HG02852 (cell line): ENCODE data around the gene DPP10.
"Not testable (repeated sequence)": the region's sequence is repeated elsewhere in the genome, so short reads cannot be mapped to it uniquely, and the experiment has no call there.

Experiments
- ATAC-seq: cut with Tn5 transposase; IDR thresholded peaks from one replicate; pipeline ENCODE4 v1.9.1; 2021; ENCODE audit warnings: mild to moderate bottlenecking, moderate library complexity; ENCODE audit not compliant: unreplicated experiment

Gene DPP10

GRCh38 chr2:114937366-114937930 lies 495.0 kb downstream of the DPP10 start:
- ATAC-seq = no peak

DNA sequence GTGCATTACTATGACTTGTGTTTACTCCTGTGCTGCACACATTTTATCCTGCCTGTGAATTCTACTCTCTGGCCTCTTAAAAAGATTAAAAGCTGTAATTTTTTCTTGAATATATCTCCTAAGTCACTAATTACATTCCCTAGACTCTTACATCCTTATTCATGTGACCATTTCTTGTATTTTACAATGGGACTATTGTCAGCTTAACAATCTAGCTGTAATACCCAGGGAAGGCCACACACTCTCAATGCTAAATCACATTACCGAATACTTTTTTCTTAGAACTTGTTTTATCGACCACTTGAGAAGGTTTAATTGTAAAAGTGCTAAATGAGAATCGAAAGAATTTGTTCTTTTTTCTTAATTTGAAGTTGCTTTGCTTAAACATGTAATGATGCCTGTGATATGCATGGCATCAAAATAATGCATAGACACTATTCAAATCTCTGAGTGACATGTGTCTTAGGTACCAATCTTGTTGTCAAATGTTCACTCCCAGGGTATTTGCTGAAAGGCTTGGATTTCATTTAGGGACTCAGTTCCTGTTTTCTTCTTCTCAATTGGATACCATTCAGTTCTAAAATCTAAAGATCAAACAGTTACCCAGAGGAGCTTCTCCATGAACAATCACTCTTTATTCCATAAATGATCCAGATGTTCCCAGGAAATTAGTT lies 498.5 kb downstream of the DPP10 start:
- ATAC-seq = no peak

DNA sequence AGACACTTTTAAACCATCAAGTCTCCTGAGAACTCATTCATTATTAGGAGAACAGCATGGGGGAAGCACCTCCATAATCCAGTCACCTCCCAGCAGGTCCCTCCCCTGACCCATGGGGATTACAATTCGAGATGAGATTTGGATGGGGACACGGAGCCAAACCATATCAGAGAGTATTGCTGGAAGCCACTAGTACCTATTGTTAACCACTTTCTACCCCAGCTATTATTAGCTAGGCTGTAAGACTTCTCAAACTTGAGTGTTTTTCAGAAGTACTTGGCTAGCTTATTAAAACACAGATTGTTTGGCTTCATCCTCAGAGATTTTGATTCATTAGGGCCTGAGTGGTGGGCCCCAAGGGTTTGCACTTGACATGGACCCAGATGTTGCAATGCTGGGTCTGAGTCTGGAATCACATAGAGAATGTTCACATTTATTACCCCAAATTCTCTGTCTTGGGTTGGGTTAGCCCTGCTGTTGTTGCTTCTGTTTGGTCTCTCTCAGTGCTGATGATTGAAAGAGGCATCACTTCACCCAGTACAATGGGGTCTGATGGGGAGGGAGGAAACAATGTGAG lies 506.9 kb downstream of the DPP10 start:
- no peak for ATAC-seq

GRCh38 chr2:114960389-114960788 lies 517.9 kb downstream of the DPP10 start:
- no peak for ATAC-seq

DNA sequence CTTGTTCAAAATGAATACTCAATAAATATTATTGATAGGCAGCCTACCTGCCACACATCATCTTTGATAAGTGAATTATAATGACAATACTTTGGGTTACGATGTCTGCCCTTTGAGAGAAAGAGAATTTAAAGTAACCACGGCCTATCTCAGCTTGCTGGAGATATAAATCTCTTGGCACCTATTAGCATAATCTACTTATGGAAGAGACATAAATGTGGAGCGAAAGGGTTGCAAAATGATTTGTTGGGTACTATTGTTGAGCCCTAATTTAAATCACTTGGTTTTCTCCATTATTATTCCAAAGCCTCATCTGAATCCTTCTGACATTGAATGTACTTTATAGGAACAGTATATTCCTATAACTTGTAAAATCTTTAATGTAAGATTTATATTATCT lies 520.1 kb downstream of the DPP10 start:
- no peak for ATAC-seq

DNA sequence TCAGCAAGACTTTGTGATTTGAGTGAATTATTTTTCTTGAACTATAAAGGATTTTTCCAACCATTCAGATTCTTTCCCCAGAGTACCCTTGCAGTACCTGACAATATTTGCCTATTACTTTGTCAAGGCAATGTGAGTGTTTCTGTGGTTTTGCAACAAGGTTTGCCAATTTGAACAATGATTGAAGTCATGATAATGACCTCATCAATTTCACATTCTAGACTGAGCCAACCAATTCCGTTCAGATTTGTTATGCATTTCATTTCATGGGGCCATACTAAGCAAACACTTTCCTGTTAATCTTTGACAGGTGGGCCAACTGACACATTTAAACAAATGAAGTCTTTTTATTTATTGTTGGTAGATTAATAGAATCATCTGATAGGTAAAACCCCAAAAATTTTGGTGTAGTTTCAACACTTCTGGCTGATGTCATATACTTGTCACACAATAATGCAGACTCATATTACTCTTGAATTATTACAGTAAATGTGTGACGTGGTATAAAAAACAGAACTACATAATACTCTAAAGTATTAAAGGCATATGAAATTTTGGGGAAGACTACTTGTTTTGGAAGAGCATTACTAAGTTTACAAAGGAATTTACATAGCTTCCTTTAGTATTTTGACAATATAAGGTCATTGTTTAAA lies 526.4 kb downstream of the DPP10 start:
- no peak for ATAC-seq

GRCh38 chr2:115004321-115004720 lies 561.9 kb downstream of the DPP10 start:
- ATAC-seq = not testable (repeated sequence)

GRCh38 chr2:115011721-115012120 lies 569.3 kb downstream of the DPP10 start:
- ATAC-seq = no peak

DNA sequence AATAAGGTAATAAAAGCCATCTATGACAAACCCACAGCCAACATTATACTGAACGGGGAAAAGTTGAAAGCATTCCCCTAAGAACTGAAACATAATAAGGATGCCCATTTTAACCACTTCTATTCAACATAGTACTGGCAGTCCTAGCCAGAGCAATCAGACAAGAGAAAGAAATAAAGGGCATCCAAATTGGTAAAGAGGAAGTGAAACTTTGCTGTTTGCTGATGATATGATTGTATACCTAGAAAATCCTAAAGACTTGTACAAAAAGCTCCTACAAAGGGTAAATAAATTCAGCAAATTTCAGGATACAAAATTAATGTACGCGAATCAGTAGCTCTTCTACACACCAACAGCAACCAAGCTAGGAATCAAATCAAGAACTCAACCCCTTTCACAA lies 579.6 kb downstream of the DPP10 start:
- ATAC-seq = not testable (repeated sequence)

- no peak for ATAC-seq
Observed at GRCh38 chr2:115034801-115035200, 592.4 kb downstream of the DPP10 start.

DNA sequence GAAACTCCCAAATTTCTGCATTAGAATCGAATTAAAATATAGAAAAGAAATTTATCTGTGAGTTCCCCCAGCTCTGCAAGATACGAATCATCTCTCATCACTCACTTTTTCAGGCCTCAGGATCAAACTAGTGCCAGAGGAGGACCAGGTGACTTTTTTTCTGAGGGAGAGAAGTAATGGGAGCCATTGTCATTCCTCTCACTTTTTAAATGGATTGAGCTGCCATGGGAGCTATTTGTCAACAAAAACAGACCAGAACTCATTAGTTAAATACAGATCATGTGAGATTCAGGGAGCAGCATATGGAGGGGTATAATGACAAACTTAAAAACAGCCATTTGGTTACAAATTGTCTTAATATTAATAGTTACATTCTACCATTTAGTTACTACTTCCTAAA lies 594.4 kb downstream of the DPP10 start:
- ATAC-seq = no peak

DNA sequence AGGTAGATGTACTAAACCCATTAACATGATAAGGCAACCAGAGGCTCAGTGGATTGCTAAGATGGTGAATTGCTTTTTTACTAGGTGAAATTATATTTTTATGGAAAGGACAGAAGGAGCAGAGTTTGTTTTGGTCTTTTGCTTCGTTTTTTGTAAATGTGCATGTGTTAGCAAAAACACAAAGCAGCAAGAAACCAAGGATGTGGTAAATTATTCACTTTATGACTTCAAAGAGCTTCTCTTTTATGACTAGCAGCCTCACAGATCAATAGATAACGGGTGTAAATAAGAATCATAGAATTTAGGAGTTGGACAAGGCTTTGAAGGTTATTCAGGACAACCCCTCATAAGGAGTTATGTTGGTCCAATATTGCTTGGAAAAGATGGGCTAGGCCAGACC lies 615.0 kb downstream of the DPP10 start:
- no peak for ATAC-seq

DNA sequence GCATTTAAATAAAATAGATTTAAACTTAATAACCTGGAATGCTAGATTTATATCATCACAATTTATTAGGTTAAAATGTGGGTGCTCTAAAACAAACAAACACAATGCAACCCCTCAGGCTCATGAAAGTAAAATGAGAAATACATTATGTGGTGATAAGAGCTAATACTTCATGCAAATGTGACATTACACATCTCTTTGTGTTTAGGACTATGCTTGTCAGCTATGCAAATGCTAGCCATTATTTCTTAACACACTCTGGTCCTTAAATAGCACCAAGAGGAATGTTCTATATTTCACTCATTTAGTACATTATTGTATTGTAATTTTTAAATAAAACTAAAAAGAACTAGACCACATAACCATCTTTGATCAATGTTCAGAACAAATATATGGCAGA lies 627.6 kb downstream of the DPP10 start:
- ATAC-seq = no peak

DNA sequence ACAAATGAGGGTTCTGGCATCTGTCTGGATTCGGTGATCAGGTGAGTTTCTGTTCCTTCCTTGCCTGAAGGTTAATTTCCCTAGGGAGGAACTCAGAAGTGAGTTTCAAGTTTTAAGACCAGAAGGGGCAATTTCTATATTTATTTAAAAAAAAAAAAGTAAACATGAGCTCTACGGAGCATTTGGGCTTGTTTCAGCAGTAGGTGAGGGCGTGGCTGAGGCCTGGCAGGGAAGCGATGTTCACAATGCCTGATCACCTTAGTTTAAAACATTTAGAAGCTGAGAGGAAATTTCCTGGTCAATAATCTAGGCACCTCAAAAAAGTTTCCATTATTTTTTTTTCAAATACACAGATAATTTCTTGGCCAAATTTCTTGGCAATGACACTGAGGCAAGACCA lies 629.1 kb downstream of the DPP10 start:
- no peak for ATAC-seq

GRCh38 chr2:115075800-115076199 lies 633.4 kb downstream of the DPP10 start:
- ATAC-seq = no peak

- no peak for ATAC-seq
Observed at GRCh38 chr2:115077626-115078025, 635.2 kb downstream of the DPP10 start.

DNA sequence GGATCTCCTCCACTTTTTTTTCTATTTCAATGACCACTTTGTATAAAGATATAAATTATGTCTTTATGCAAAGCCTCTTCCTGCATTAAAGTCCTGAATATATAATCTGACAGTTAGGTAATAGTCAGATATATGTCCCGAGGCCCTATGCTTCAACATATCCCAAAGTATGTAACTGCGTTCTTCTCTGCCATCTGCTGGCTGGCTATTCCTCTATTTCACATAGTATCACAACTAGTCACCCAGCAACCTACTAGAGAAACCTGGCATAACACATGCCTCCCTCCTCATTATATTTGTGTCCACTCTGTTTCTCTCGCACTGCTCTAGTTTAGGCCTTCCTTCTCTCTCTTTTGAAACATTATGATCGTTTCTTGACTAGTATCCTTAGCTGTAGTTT lies 640.8 kb downstream of the DPP10 start:
- no peak for ATAC-seq

GRCh38 chr2:115083711-115084110 lies 641.3 kb downstream of the DPP10 start:
- no peak for ATAC-seq

GRCh38 chr2:115084446-115084845 lies 642.0 kb downstream of the DPP10 start:
- no peak for ATAC-seq

DNA sequence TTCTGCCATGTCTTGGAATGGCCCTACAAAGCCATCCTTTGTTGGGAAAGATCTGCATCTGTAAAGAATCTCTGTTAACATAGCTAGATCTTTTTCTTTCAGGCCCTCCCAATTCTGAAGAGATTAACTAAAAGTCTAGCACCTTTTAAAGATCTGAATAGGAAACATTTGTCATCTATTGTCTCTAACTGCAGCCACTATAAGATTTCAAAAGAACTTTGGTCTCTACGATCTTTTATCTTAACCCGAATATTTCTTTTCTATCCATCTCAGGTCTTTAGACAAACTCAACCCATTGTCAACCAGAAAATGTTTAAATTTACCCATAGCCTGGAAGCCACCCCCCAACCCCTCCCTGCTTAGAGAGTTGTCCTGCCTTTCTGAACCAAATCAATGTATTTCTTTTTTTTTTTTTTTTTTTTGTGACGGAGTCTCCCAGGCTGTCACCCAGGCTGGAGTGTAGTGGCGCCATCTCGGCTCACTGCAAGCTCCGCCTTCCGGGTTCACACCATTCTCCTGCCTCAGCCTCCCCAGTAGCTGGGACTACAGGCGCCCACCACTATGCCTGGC lies 643.7 kb downstream of the DPP10 start:
- not testable (repeated sequence) for ATAC-seq

DNA sequence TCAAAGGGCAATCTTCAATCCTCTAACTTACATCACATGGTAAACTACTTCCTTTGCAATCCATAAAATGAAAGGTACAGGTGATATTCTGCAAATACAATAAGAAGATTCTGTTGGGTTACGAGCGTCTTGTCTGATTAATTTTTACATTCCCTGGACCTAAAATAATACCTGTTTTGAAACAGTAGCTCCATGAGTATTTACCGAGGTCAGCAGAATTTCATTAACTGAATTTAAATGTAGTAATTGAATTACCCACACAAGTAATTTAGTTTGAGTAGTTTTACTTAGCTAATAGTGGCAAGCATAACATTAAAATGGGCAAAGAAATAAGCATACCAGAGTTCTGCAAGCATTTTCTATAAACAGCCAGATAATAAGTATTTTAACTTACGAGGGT lies 652.0 kb downstream of the DPP10 start:
- no peak for ATAC-seq

- no peak for ATAC-seq
Observed at GRCh38 chr2:115105966-115106365, 663.5 kb downstream of the DPP10 start.
